ENCODE results near the gene IRS2.
A peak's percentile ranks its signal among the peaks of the same experiment; 100 is the strongest.

Gene IRS2

DNA sequence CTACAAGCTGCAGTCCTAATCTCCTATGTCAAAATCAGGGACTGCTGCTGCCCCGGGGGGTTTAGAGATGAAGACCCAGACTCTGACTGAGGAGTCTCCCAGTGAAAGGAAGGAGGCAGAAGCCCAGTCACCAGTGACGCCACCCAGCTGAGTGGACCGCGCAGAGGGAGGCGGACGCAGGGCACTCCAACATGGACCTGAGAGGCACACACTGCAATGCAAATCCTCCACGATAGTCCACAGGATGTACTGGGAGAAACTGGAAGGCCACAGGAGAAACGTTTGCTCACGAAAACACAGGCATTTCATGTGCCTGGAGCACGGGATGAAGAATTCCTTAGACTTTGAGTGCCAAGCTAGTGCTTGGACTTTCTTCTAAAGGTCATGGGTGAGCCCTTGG, 58.3 kb downstream of the IRS2 start:
- no peak for DNase-seq

GRCh38 chr13:109727251-109727650, 59.1 kb downstream of the IRS2 start:
- DNase-seq: no peak

DNA sequence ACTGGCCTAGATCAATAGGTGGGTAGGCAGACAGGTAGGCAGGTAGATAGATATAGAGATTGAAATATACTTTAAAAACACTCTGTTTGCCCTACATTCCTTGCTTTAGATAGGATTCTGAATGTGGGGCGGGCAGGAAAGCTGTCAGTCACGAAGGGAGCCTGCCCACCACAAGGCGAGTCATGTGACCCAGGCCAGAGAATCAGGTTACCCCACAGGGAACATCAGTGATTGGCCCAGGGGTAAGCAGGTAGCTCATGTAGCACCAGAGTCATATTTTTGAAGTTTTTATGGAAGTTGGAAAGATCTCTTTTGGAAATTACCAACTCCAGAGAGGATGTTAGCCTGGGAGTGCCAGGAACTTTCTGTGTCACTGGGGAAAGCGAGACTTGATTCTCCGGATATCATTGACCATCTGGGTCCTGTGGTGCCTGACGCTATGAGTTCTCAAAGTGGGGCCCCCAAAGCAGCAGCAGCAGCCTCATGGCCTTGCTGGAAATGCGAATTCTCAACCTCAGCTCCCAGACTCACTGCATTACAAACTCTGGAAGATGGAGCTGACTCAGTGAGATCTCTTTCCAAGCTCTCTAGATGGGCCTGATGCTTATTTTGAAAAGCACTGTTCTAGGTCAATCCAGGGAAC, 60.3 kb downstream of the IRS2 start:
- no peak for DNase-seq

DNA sequence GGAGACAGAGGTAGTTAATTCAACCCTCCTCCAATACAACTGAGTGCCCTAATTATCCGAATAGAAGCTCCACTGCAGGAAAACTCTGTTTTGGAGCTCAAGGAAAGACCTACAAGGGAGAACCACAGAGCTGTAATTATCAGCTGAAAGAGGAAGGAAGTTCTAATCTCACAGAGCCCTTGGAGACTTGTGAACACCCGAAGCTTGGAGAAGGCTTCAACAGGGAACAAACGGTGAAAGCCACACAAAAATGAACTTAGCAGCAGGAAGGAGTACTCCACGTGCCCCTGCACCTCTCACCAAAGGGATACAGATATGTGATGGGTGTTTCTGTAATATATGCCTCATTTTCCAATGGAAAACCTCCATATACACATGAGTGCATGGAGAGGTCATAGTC, 61.1 kb downstream of the IRS2 start:
- no peak for DNase-seq

DNA sequence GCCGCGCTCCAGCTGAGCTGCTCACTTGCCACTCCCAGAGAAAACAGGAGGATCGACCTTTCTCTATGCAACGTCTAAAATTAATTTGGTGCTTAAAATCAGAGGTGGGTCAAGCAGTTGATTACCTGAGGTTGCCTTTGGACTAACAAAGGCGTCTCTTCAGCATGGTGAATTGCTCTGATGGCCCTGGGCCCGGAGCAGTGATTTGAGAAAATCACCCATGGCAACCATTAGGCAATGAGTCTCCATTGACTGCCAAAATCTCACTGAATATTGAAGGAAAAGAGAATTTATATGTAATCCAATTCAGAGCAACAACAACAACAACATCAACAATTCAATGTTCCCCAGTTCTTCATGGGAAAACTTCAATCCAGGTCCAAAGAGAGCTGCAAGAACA, 61.8 kb downstream of the IRS2 start:
- no peak for DNase-seq

- DNase-seq: no peak
These were observed 63.3 kb downstream of the IRS2 start for GRCh38 chr13:109723046-109723445.

DNA sequence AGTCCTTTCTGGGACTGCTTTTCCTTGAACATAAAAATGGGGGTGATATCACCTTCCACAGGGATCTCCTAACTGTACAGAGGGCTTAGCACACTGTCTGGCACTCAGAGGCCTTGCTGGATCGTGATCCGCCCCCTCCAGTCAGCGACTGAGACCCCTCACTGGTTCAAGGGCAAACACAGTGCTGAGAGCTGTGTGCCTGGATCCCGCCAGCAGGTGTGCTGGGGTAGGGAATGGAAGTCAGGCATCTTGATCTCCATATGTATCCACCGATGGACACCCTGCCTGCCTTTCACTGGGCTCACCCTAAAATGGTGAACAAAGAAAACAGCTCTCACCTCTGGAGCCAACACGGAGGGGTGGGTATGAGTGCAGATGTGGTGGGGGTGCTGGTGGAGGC, 64.3 kb downstream of the IRS2 start:
- DNase-seq: no peak

DNA sequence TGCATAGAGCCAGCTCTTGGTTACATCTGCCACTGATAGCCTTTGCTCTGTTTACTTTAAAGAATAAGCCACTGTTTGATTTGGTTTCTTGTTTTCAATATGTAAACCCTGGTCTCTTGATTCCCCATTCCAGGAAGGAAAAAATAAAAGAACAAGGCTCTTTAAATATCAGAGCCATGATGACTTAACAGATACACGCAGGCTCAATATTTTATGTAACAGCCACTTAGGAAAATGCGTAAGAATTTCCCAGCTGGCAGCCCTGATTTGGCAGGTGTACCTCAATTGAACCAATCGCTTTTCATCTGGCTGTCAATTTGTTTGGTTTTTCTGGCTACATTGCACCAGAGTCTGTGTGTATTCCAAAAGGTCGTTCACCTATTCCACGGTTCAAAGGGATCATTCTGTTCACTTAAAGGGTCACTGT, 65.6 kb downstream of the IRS2 start:
- DNase-seq: peak; percentile 59

GRCh38 chr13:109719962-109720646, 66.3 kb downstream of the IRS2 start:
- DNase-seq: no peak

DNA sequence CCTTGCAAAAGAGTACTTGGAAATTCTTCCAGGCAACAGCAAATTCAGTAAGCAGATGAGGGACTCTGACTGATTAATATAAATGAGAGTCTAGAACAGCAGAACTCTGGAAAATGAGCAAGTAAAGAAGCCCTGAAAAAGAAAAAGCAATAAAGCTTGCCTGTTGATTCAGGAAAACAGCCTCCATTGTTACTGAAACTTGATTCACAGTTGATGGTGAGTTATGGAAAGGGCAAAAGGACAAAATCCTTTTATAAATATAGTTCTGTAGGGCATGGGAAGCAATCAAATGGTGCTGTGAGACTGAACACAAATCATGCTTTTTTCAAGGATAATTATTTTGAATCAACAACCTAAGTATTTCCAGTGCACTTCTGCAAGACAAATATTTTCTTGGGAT, 67.7 kb downstream of the IRS2 start:
- DNase-seq: no peak

GRCh38 chr13:109717686-109718085, 68.7 kb downstream of the IRS2 start:
- DNase-seq: no peak

GRCh38 chr13:109715902-109716301, 70.5 kb downstream of the IRS2 start:
- no peak for DNase-seq

GRCh38 chr13:109713681-109714080, 72.7 kb downstream of the IRS2 start:
- no peak for DNase-seq

GRCh38 chr13:109712124-109712722, 74.2 kb downstream of the IRS2 start:
- no peak for DNase-seq

GRCh38 chr13:109707742-109708617, 78.4 kb downstream of the IRS2 start:
- no peak for DNase-seq

DNA sequence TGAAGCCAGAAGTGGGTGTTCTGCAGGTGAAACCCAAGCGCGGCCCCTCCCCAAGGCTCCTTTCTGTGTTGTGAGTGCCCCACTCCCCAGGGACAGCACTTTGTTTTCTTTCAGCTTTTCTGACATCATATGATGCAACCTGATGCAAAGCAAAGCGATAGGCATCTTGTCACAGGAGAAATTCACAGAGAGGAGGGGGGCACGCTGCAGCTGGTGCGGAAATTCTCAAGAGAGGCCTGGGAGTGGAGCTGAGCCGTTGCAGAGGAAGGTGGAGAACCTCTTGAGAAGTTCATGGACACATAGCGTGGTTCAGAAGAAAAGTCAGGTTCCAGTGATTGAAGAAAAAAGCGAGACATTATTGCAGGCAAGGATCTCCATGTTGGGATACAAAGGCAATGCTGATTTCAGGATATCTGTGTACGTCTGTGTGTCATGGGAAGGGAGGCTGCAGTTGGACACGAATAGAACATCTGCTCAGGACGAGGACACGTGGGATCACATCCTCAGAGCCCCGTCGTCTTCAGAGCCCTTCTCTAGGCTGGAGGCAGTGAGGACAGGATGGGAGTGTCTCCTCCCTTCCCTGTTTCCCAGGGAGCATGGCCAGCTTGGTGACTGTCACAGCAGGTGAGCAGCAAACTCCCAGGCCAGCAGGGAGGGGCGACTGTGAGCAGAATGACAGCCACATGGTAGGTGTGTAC, 79.2 kb downstream of the IRS2 start:
- DNase-seq: peak; percentile 71

DNA sequence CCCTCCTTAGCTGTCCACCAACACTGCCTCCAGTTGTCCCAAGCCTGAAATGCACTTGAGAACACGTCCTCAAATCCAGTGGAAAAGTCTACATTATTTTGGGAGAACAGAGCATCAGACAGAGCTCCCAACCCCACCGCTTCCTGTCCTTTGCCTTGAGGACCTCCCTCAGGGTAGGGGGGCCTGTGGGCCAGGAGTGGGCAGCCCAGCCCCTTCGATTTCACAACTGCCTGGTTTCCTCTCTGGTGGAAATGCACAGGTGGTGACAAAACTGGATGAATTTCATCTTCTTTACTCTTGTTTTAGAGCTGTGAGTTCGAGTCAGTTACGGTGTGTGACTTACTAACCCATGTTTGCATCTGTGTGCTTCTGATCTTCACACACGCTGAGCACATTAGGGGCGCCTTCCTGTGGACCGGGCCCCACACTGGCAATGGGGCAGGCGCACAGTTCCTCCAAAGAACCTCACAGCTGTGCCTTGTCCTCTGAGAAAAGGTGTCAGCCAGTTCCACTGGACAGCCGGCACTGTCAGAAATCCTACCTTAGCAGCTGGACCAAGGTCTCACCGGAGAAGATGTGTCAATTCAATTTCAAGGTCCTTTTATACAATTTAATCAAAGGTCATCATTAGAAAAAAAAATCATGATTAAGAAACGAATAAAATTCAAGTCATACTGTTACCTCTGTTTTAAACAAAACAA, 80.2 kb downstream of the IRS2 start:
- DNase-seq: no peak

GRCh38 chr13:109704771-109705635, 81.4 kb downstream of the IRS2 start:
- no peak for DNase-seq

GRCh38 chr13:109703250-109703649, 83.1 kb downstream of the IRS2 start:
- no peak for DNase-seq
